PC-9 (cell line): ENCODE data around the gene TBX6.

Experiments
- EZH2 ChIP-seq: fragments of 200-600 bp; sonication (generic); IDR thresholded peaks from 2 replicates; pipeline ENCODE4 v1.8.0; 2017; ENCODE audit warnings: antibody characterized with exemption, low read depth
- TF ChIP-seq, protein P1 (sequence below): fragments of 200-600 bp; sonication (generic); conservative IDR thresholded peaks from 2 replicates; pipeline ENCODE4 v1.6.1; 2017; ENCODE audit warnings: mixed run types, antibody characterized with exemption, mild to moderate bottlenecking, moderate library complexity

- no peak for TF ChIP-seq EZH2
- TF ChIP-seq, protein P1, sequence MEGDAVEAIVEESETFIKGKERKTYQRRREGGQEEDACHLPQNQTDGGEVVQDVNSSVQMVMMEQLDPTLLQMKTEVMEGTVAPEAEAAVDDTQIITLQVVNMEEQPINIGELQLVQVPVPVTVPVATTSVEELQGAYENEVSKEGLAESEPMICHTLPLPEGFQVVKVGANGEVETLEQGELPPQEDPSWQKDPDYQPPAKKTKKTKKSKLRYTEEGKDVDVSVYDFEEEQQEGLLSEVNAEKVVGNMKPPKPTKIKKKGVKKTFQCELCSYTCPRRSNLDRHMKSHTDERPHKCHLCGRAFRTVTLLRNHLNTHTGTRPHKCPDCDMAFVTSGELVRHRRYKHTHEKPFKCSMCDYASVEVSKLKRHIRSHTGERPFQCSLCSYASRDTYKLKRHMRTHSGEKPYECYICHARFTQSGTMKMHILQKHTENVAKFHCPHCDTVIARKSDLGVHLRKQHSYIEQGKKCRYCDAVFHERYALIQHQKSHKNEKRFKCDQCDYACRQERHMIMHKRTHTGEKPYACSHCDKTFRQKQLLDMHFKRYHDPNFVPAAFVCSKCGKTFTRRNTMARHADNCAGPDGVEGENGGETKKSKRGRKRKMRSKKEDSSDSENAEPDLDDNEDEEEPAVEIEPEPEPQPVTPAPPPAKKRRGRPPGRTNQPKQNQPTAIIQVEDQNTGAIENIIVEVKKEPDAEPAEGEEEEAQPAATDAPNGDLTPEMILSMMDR = no peak
Measured at GRCh38 chr16:30070490-30070889, 21.2 kb downstream of the TBX6 start.
